ENCODE data around the gene FAM53B.

DNA sequence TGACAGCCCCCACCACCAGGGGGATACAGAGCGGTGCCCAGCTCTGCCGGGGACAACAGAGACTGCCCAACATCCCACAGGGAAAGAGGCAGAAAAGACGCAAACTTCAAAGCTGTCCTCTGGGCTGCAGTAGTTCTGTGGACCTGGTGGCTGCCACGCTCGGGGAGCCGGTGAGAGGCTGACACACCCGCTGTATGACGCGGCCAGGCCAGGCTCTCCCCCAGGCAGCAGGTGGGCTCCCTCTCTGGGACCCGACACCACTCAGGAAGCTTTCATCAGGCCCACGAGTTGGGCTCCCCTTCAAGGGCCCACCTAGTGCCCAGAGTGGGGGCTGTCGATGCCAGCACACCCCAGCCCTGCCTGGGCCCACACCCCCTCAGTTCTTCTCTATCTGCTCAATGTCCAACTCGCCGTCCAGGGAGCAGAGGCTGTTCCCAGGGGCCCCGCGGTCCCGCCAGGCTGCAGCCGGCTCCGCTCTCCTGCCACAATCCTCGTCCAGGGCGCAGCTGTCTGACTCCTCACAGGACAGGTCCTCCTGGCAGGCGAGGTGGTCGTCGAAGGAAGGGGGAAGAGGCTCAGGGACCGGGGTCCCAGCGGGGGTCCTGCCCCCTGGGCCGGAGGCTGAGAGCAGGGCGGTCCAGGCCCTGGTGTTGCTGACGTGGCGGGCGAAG is 121.2 kb downstream of the FAM53B start:
- TF ChIP-seq, protein P1, sequence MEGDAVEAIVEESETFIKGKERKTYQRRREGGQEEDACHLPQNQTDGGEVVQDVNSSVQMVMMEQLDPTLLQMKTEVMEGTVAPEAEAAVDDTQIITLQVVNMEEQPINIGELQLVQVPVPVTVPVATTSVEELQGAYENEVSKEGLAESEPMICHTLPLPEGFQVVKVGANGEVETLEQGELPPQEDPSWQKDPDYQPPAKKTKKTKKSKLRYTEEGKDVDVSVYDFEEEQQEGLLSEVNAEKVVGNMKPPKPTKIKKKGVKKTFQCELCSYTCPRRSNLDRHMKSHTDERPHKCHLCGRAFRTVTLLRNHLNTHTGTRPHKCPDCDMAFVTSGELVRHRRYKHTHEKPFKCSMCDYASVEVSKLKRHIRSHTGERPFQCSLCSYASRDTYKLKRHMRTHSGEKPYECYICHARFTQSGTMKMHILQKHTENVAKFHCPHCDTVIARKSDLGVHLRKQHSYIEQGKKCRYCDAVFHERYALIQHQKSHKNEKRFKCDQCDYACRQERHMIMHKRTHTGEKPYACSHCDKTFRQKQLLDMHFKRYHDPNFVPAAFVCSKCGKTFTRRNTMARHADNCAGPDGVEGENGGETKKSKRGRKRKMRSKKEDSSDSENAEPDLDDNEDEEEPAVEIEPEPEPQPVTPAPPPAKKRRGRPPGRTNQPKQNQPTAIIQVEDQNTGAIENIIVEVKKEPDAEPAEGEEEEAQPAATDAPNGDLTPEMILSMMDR (IDR thresholded peaks at IDR 0.05) = no peak
- TF ChIP-seq POLR2A (IDR thresholded peaks at IDR 0.05) = no peak

Measured in breast epithelium (tissue), 3 donors.